Stimulated activated naive B cell treated with anti-CD40 and anti-IgM and Interleukin-4, amounts not matched to agents 10 μg/mL and 1 μg/mL and 100 μg/mL, for 72 hours (primary cell): ENCODE data around the gene RABEPK.
A peak's percentile ranks its signal among the peaks of the same experiment; 100 is the strongest.
"Not testable (repeated sequence)": the region's sequence is repeated elsewhere in the genome, so short reads cannot be mapped to it uniquely, and the experiment has no call there.

Source experiments
- ATAC-seq, 2 donors: fragments of 150-1000 bp; cut with Tn5 transposase; replicated peaks; 2 replicates each; pipeline ENCODE4 v1.10.0; 2021; ENCODE audit warnings: moderate library complexity in 1 of 2
- DNase-seq: peaks from one replicate; pipeline ENCODE4 v3.0.0; 2021
- H3K27ac Mint-ChIP-seq: one replicate; pipeline ENCODE4 v1.8.0; 2022; ENCODE audit warnings: mild to moderate bottlenecking, mixed read lengths
- H3K27me3 Mint-ChIP-seq, 2 donors: one replicate each; pipeline ENCODE4 v1.8.0; 2022; ENCODE audit warnings: mixed read lengths in 2 of 2
- H3K36me3 Mint-ChIP-seq, 2 donors: one replicate each; pipeline ENCODE4 v1.8.0; 2022; ENCODE audit warnings: mixed read lengths in 2 of 2, mild to moderate bottlenecking in 1 of 2
- H3K4me1 Mint-ChIP-seq, 2 donors: one replicate each; pipeline ENCODE4 v1.8.0; 2022; ENCODE audit warnings: mixed read lengths in 2 of 2, mild to moderate bottlenecking in 1 of 2
- H3K4me3 Mint-ChIP-seq, 2 donors: one replicate each; pipeline ENCODE4 v1.8.0; 2022; ENCODE audit warnings: mild to moderate bottlenecking in 2 of 2, mixed read lengths in 2 of 2, moderate library complexity in 1 of 2
- H3K9me3 Mint-ChIP-seq, 2 donors: one replicate each; pipeline ENCODE4 v1.8.0; 2022; ENCODE audit warnings: mixed read lengths in 2 of 2, mild to moderate bottlenecking in 1 of 2

Gene RABEPK

DNA sequence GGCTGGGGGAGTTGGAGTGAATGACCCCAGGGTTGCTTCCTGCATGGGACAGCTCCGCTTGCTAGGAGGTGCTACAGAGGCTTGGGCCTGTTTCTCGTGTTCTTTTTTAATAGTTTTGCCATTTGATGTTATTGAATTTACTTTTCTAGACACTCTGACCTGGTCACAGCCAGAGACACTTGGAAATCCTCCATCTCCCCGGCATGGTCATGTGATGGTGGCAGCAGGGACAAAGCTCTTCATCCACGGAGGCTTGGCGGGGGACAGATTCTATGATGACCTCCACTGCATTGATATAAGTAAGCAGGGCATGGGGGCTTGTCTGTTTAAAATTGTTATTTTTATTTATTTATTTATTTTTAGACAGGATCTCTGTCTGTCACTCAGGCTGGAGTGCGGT, 27.4 kb downstream of the RABEPK start:
- no peak overlapping the region for H3K27ac Mint-ChIP-seq
- no peaks in the 10 kb centered on the region for H3K9me3 Mint-ChIP-seq
- peaks cover 11 to 23% of the 10 kb centered on the region in 2 donors for H3K36me3 Mint-ChIP-seq
- no peak overlapping the region for H3K4me3 Mint-ChIP-seq
- DNase-seq (no peak), ATAC-seq (no peak)
- no peaks in the 10 kb centered on the region for H3K27me3 Mint-ChIP-seq
- no peaks in the 10 kb centered on the region for H3K4me1 Mint-ChIP-seq

DNA sequence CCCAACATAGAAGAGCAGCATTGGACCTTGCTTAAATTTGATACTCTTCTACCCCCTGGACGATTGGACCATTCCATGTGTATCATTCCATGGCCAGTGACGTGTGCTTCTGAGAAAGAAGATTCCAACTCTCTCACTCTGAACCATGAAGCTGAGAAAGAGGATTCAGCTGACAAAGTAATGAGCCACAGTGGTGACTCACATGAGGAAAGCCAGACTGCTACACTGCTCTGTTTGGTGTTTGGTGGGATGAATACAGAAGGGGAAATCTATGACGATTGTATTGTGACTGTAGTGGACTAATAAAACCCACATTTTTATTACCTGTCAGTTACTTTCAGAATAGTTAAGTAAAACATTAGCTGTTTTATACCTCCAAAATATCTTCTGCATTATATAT, 33.3 kb downstream of the RABEPK start:
- H3K9me3 Mint-ChIP-seq, result no peaks in the 10 kb centered on the region
- DNase-seq (no peak), ATAC-seq (no peak)
- H3K4me3 Mint-ChIP-seq, result no peak overlapping the region
- peaks cover 20 to 35% of the 10 kb centered on the region in 2 donors for H3K4me1 Mint-ChIP-seq
- H3K36me3 Mint-ChIP-seq, result peaks cover 30 to 53% of the 10 kb centered on the region in 2 donors
- H3K27ac Mint-ChIP-seq, result no peak overlapping the region
- no peaks in the 10 kb centered on the region for H3K27me3 Mint-ChIP-seq

- not testable (repeated sequence) for H3K9me3 Mint-ChIP-seq, H3K4me3 Mint-ChIP-seq, H3K27me3 Mint-ChIP-seq, H3K27ac Mint-ChIP-seq, DNase-seq, ATAC-seq
- peaks cover 23 to 39% of the 10 kb centered on the region in 2 donors for H3K4me1 Mint-ChIP-seq
- H3K36me3 Mint-ChIP-seq, result peaks cover 35 to 57% of the 10 kb centered on the region in 2 donors
Measured at GRCh38 chr9:125234099-125234498, 33.8 kb downstream of the RABEPK start.

- Mint-ChIP-seq H3K27ac (peak overlapping the region; percentile 67), H3K9me3 (no peaks in the 10 kb centered on the region), H3K4me3 (peak overlapping the region; percentile 23 to 38), H3K4me1 (peaks cover 26 to 48% of the 10 kb centered on the region in 2 donors), H3K27me3 (no peaks in the 10 kb centered on the region), H3K36me3 (peaks cover 37 to 52% of the 10 kb centered on the region in 2 donors)
- DNase-seq (no peak), ATAC-seq (no peak)
Measured at GRCh38 chr9:125235804-125236519, 35.6 kb downstream of the RABEPK start.

DNA sequence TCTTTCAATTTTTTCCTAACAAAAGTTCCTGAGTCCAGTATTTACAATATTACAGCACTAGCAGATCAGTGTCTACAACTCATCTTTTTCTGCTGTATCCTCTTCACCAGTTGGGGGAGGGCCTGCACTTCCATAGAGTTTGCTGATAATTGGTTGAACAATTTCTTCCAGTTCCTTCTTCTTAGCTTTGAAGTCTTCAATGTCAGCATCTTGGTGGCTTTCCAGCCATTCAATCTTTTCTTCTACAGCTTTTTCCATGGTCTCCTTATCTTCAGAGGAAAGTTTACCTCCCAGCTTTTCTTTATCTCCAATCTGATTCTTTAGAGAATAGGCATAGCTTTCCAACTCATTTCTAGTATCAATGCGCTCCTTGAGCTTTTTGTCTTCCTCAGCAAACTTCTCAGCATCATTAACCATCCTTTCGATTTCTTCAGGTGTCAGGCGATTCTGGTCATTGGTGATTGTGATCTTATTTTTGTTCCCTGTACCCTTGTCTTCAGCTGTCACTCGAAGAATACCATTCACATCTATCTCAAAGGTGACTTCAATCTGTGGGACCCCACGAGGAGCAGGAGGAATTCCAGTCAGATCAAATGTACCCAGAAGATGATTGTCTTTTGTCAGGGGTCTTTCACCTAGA, 36.3 kb downstream of the RABEPK start:
- H3K27me3 Mint-ChIP-seq, ATAC-seq, H3K9me3 Mint-ChIP-seq, DNase-seq: not testable (repeated sequence)
- H3K27ac Mint-ChIP-seq, result peak overlapping the region; percentile 51
- peaks cover 40 to 56% of the 10 kb centered on the region in 2 donors for H3K36me3 Mint-ChIP-seq
- H3K4me1 Mint-ChIP-seq, result peaks cover 29 to 51% of the 10 kb centered on the region in 2 donors
- H3K4me3 Mint-ChIP-seq, result peak overlapping the region; percentile 38 to 60

- peak overlapping the region; percentile 67 for H3K27ac Mint-ChIP-seq
- peaks cover 40 to 50% of the 10 kb centered on the region in 2 donors for H3K36me3 Mint-ChIP-seq
- no peaks in the 10 kb centered on the region for H3K9me3 Mint-ChIP-seq
- no peaks in the 10 kb centered on the region for H3K27me3 Mint-ChIP-seq
- peaks cover 29 to 55% of the 10 kb centered on the region in 2 donors for H3K4me1 Mint-ChIP-seq
- H3K4me3 Mint-ChIP-seq, result peak overlapping the region; percentile 90 to 97
- ATAC-seq (no peak), DNase-seq (no peak)
Measured at GRCh38 chr9:125238127-125238914, 38.0 kb downstream of the RABEPK start.

- Mint-ChIP-seq H3K36me3 (peaks cover 40 to 45% of the 10 kb centered on the region in 2 donors), H3K4me1 (peaks cover 29 to 55% of the 10 kb centered on the region in 2 donors), H3K9me3 (no peaks in the 10 kb centered on the region), H3K27ac (peak overlapping the region; percentile 84), H3K27me3 (no peaks in the 10 kb centered on the region), H3K4me3 (peak overlapping the region; percentile 90 to 97)
- DNase-seq (no peak), ATAC-seq (no peak)
Measured at GRCh38 chr9:125238915-125239446, 38.6 kb downstream of the RABEPK start.

- Mint-ChIP-seq H3K27ac (peak overlapping the region; percentile 59), H3K4me3 (peak overlapping the region; percentile 90 to 97), H3K4me1 (peaks cover 29 to 55% of the 10 kb centered on the region in 2 donors), H3K27me3 (no peaks in the 10 kb centered on the region), H3K36me3 (peaks cover 40 to 45% of the 10 kb centered on the region in 2 donors), H3K9me3 (no peaks in the 10 kb centered on the region)
- DNase-seq (no peak), ATAC-seq (no peak)
Measured at GRCh38 chr9:125239631-125240597, 39.6 kb downstream of the RABEPK start.

DNA sequence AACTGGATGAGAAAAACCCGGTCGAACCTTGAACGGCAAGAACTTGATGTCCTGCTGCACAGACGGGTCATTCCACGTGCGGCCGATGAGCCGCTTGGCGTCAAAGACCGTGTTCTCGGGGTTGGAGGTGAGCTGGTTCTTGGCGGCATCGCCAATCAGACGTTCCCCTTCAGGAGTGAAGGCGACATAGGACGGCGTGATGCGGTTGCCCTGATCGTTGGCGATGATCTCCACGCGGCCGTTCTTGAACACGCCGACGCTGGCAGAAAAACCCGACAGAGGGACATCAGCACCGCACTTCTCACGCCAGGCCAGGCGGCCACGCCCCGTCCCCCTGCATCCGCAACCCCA, 40.3 kb downstream of the RABEPK start:
- Mint-ChIP-seq H3K36me3 (peaks cover 35 to 39% of the 10 kb centered on the region in 2 donors), H3K27ac (peak overlapping the region; percentile 97), H3K4me1 (peaks cover 23 to 48% of the 10 kb centered on the region in 2 donors), H3K9me3 (no peaks in the 10 kb centered on the region), H3K27me3 (no peaks in the 10 kb centered on the region), H3K4me3 (peak overlapping the region; percentile 90 to 97)
- peak; percentile 10 to 12 for ATAC-seq
- DNase-seq, result no peak

GRCh38 chr9:125241000-125241862, 40.9 kb downstream of the RABEPK start, which contains the start of gene HSPA5:
HSPA5 (minus strand) TSS chr9:125241343; CDS start chr9:125241126, 217 bp downstream.
- Mint-ChIP-seq H3K36me3 (peaks cover 33 to 35% of the 10 kb centered on the region in 2 donors), H3K9me3 (no peaks in the 10 kb centered on the region), H3K27ac (peak within 1 kb of the TSS; percentile 97), H3K4me3 (peak within 1 kb of the TSS; percentile 90 to 97), H3K27me3 (no peaks in the 10 kb centered on the region), H3K4me1 (peaks cover 20 to 44% of the 10 kb centered on the region in 2 donors)
- peak; percentile 93 to 94 for ATAC-seq
- DNase-seq, result peak; percentile 99

DNA sequence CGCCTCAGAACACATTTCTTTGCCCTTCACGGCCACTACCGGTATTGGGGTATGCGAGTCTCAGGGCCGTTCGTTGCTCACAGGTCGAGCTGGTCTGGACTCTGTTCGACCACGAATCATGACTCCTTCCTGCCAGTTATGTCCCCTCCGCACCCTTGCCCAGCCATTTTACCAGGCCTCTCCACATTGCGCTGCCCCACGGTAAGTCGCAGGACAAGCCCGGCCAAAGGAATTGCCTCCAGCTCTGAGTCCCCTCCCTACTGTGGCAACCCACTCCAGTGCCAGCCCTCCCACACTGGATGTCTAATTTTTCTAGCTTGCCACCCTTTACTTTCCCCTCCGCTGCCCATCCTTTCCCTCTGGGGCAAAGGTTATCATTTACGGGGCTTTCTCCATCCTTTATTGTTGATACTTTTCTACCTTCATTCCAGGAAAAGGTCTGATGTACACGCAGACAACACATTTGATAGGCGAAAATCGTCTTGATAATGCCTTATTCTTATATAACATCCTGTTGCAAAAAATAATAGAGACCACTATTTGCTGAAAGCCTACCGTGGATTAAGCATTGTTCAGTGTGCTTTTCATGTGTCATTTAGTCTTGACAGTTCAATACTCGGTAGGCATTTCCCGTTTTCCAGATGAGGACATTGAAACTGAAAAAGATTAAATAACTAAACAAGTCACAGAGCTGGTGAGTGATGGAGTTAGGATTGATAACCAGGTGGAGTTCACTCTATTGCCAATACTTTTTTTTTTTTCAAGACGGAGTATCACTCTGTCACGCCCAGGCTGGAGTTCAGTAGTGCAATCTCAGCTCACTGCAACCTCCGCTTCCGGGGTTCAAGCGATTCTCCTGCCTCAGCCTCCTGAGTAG, 41.8 kb downstream of the RABEPK start:
- DNase-seq (no peak), ATAC-seq (peak; percentile 10 to 17)
- Mint-ChIP-seq H3K27me3 (no peaks in the 10 kb centered on the region), H3K4me1 (peaks cover 13 to 36% of the 10 kb centered on the region in 2 donors), H3K27ac (peak overlapping the region; percentile 97), H3K4me3 (peak overlapping the region; percentile 90 to 97), H3K36me3 (peaks cover 24 to 26% of the 10 kb centered on the region in 2 donors), H3K9me3 (no peaks in the 10 kb centered on the region)

- DNase-seq, result no peak
- Mint-ChIP-seq H3K4me3 (no peak overlapping the region), H3K9me3 (no peaks in the 10 kb centered on the region), H3K36me3 (peaks cover 13 to 16% of the 10 kb centered on the region in 2 donors), H3K27ac (no peak overlapping the region), H3K27me3 (no peaks in the 10 kb centered on the region), H3K4me1 (peaks cover 8 to 19% of the 10 kb centered on the region in 2 donors)
- ATAC-seq, result no peak
Measured at GRCh38 chr9:125243792-125244260, 43.5 kb downstream of the RABEPK start.
